ENCODE measurements around the gene UMODL1.

DNA sequence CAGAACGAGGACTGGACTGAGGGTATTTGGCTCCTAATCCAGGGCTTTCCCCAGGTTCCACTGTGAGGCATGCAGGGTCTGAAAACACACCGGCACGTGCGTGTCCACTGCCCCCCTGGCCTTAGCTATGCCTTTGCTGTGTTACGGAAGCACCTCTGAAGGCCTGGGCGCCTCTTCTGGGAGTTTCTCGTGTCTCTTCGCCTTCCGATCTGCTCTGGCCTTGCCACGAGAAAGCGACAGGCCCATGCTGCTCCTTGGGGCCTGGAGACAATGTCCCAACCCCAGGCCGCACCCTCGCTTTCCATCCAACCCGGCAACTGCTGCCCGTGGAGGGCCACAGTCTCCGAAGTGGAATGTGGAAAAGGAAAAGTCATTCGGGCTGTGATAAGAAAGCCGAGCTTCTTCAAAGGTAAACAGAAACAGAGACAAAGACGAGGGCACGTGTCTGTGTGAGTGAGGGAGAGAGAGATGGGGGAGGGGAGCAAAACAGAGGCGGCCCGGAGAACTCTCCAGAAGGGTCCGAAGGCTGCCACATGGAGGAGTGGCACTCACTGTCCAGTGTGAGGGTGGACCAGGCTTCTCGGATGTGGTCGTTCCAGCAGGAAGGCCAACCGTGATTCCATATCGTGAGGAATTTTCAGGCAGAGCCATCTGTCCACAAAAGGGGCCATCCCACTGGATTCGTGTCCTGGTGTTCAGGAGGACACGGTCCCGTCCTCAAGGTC is 3.4 kb upstream of the UMODL1 start:
- TF ChIP-seq SPI1 (IDR thresholded peaks at IDR 0.05; ENCODE audit: low read depth, low read length) (no peak), POLR2AphosphoS5 (IDR thresholded peaks at IDR 0.05; ENCODE audit: low read depth, low read length) (no peak), POLR2A (IDR thresholded peaks at IDR 0.05; ENCODE audit: low read depth, low read length) (no peak), TAF1 (IDR thresholded peaks at IDR 0.05; ENCODE audit: low read depth, low read length) (no peak), PAX5 (IDR thresholded peaks at IDR 0.05; ENCODE audit: insufficient read depth, low read length, severe bottlenecking) (no peak), POU2F2 (IDR thresholded peaks at IDR 0.05; ENCODE audit: low read depth, low read length) (no peak)
